ENCODE data around the gene MRPL45. TPM values are rescaled to one million over a fixed set of nuclear protein-coding genes. Genes with fewer than 3 reads are reported as not detected.
A peak's percentile ranks its signal among the peaks of the same experiment; 100 is the strongest.

The MRPL45 gene
- total and polyA plus RNA-seq, 2 donors (not counting 3 experiments of a cell fraction or from before 2014, with no cell fraction given): 41.2 to 45.5 TPM

DNA sequence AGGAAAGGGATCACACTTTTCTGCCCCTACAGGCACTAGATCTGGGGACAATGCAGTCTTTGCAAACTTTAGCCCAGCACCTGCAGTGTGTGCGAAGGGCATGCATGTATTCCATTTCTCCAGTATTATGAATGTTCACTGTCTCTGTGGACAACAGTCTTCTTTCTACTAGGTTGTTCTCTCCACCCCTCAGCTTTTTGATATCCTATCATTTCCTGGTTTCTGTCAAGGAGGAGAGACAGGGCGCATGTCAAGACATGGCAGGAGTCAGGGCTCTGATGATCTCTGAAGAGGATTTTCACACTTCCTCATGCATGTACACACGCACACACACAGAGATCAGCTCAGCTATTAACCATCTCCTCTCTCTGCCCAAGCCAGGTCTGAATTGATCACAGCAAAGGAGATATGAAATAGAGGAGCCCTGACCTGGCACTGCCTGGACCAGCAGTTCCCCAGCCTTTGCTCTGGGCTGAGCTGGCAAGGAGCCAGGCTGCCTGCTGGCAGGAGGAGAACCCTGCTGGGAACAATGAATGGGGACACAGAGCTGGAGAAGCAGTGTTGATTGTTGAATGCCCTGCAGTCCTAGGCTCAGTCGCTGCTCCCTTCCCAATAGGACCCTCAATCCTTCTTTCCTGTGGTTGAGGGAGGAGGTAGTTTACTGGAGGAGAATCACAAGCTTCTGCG is 44.2 kb downstream of the MRPL45 start:
- TF ChIP-seq POLR2A (IDR thresholded peaks at IDR 0.05; ENCODE audit: low read depth, low read length): no peak
- TF ChIP-seq, protein P1, sequence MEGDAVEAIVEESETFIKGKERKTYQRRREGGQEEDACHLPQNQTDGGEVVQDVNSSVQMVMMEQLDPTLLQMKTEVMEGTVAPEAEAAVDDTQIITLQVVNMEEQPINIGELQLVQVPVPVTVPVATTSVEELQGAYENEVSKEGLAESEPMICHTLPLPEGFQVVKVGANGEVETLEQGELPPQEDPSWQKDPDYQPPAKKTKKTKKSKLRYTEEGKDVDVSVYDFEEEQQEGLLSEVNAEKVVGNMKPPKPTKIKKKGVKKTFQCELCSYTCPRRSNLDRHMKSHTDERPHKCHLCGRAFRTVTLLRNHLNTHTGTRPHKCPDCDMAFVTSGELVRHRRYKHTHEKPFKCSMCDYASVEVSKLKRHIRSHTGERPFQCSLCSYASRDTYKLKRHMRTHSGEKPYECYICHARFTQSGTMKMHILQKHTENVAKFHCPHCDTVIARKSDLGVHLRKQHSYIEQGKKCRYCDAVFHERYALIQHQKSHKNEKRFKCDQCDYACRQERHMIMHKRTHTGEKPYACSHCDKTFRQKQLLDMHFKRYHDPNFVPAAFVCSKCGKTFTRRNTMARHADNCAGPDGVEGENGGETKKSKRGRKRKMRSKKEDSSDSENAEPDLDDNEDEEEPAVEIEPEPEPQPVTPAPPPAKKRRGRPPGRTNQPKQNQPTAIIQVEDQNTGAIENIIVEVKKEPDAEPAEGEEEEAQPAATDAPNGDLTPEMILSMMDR (IDR thresholded peaks at IDR 0.05; ENCODE audit: extremely low read depth in 1 of 2, insufficient read depth in 1 of 2, low read depth in 1 of 2, low read length in 2 of 2): no peak
- no peak for TF ChIP-seq FOS (IDR thresholded peaks at IDR 0.05; ENCODE audit: borderline replicate concordance, insufficient read depth, low read length)
- TF ChIP-seq, protein P2, sequence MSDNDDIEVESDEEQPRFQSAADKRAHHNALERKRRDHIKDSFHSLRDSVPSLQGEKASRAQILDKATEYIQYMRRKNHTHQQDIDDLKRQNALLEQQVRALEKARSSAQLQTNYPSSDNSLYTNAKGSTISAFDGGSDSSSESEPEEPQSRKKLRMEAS (IDR thresholded peaks at IDR 0.05; ENCODE audit: insufficient read depth, insufficient read length): no peak

More for the DNA sequence above, 44.2 kb downstream of the MRPL45 start:
- Histone ChIP-seq H3K27ac (ENCODE audit: insufficient read depth, low read depth, low read length) (no peak overlapping the region), H3K79me2 (ENCODE audit: control insufficient read depth, insufficient read depth, low read length) (no peaks in the 10 kb centered on the region), H3K36me3 (ENCODE audit: control insufficient read depth in 2 of 2, extremely low read depth in 1 of 2, insufficient read depth in 2 of 2, low read length in 2 of 2) (no peaks in the 10 kb centered on the region), H3K4me2 (ENCODE audit: insufficient read depth, low read length) (no peak overlapping the region), H3K4me1 (ENCODE audit: control insufficient read depth, extremely low read depth, insufficient read depth, low read length) (no peaks in the 10 kb centered on the region), H3K9ac (replicated peaks; ENCODE audit: extremely low read depth, insufficient read depth, low read length) (no peak overlapping the region), H4K20me1 (replicated peaks; ENCODE audit: control insufficient read depth, extremely low read depth, insufficient read depth, low read length) (no peaks in the 10 kb centered on the region), H3K4me3 (replicated peaks in 1 of 3; ENCODE audit: insufficient read depth in 1 of 3, low read depth in 1 of 3, low read length in 3 of 3) (no peak overlapping the region), H3K9me3 (replicated peaks; ENCODE audit: control insufficient read depth, insufficient read depth, low read length) (no peaks in the 10 kb centered on the region), H3K9me1 (replicated peaks; ENCODE audit: control insufficient read depth, extremely low read depth, insufficient read depth, low read length) (no peaks in the 10 kb centered on the region), H2AFZ (ENCODE audit: low read depth, low read length) (no peak overlapping the region), H3K27me3 (ENCODE audit: control insufficient read depth in 2 of 2, insufficient read depth in 2 of 2, low read length in 2 of 2) (peaks cover 0 to 3% of the 10 kb centered on the region in 2 experiments)
- dilution Hi-C loops (cut with MboI; ENCODE audit: extremely low pct_ligation_motif_present, low sequenced_read_pairs) (no loop called here), intact Hi-C loops (cut with micrococcal nuclease) (no loop called here)
- no TSS peak for BruUV-seq (replicated peaks)
- FAIRE-seq (no peak), DNase-seq (ENCODE audit: low read depth, low spot score) (peak; percentile 51)
- CTCF ChIA-PET: interaction anchor here (0.7 to 3.3 kb wide), 8 partner anchors 8 to 77 kb away, joined by 3 to 21 read pairs (median 4); no protein-coding TSS in a partner anchor
- POLR2A ChIA-PET: interaction anchor here (0.6 kb wide), 1 partner anchor 16 kb away, joined by 3 read pairs; no protein-coding TSS in a partner anchor

Data from endothelial cell of umbilical vein (primary cell).